Hematopoietic multipotent progenitor cell treated with erythropoietin and hydrocortisone succinate and interleukin-3 and kit ligand, for 4 days (in vitro differentiated cells): Measurements from ENCODE around the gene HPX.

Experiments
- DNase-seq: peaks from one replicate; pipeline ENCODE4 v3.0.0-alpha.2; 2015

The HPX gene

DNA sequence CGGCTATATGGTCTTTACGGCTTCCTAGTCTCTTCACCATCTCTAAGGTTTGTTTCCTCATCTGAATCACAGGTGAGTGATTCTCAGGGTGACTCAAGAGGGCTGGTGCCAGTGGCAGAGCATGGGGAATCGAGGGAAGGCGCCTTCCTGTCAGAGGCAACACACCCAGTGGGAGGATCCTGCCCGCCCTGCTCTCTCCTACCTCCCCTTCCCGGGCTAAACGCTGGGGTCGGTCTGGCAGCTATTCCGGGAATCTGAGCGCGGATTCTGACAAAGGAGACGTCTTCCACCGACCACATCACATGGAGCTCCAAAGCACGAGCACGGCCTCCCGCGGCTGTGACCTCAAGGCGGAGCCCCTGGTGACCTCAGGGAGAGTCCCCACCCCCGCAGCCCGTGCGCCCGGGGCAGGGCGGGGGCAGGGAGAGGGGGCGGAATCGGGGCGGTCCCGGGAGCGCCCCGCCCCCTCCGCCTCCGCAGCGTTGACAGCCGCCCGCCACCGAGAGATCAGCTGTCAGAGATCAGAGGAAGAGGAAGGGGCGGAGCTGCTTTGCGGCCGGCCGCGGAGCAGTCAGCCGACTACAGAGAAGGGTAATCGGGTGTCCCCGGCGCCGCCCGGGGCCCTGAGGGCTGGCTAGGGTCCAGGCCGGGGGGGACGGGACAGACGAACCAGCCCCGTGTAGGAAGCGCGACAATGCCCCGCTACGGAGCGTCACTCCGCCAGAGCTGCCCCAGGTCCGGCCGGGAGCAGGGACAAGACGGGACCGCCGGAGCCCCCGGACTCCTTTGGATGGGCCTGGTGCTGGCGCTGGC is 50.7 kb downstream of the HPX start, which contains the start of gene SMPD1:
Gene SMPD1 (plus strand): TSS at position 570 of the 813 bp plus-strand sequence. CDS start 125 bp downstream, at position 695.
- DNase-seq = peak; percentile 97

DNA sequence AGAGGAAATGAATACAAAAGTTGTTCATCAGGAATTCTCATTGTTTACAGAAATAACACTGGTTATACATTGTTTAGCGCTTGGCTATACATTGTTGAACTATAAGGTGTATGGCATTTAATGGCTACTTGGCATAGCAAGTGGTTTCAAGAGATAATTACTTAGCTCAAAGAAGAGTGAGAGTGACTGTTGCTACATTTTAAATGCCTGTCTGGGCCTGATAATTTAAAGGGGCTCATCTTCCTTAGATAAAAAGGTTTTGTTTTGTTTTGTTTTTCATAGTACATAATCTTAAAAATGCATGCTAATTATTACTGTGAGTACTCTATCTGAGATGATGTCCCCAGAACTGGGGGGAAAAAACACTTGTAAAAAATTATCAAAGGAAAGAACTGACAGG is 52.0 kb downstream of the HPX start:
- peak; percentile 64 for DNase-seq

DNA sequence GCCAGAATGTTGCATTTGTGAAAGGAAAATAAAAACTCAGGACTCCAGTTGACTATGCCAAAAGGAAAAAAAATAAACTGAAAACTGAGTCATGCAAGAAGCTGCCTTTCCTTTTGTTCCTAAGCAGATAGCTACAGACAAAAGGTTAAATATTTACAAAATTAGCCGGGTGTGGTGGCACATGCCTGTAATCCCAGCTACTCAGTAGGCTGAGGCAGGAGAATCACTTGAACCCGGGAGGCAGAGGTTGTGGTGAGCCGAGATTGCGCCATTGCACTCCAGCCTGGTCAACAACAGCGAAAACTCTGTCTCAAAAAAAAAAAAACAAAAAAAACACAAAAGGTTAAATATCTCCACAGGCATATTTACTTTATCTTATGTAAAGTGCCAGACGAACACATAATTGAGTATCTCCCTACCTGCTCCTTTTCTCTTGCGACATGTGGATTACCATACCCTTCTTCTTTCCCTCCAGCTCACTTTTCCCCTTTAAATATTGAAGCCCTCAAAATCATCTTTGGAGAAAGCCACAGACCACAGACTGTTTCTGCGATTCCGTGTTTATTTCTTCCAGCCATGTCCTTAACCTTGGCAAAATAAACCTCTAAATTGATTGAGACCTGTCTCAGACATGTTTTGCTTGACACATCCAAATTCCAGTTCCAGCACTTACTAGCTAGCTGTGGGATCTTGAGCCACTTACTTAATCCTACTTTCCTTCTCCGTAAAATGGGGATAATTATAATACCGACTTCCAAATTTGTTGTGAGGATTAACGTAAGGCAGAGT is 52.8 kb downstream of the HPX start:
- DNase-seq = no peak

DNA sequence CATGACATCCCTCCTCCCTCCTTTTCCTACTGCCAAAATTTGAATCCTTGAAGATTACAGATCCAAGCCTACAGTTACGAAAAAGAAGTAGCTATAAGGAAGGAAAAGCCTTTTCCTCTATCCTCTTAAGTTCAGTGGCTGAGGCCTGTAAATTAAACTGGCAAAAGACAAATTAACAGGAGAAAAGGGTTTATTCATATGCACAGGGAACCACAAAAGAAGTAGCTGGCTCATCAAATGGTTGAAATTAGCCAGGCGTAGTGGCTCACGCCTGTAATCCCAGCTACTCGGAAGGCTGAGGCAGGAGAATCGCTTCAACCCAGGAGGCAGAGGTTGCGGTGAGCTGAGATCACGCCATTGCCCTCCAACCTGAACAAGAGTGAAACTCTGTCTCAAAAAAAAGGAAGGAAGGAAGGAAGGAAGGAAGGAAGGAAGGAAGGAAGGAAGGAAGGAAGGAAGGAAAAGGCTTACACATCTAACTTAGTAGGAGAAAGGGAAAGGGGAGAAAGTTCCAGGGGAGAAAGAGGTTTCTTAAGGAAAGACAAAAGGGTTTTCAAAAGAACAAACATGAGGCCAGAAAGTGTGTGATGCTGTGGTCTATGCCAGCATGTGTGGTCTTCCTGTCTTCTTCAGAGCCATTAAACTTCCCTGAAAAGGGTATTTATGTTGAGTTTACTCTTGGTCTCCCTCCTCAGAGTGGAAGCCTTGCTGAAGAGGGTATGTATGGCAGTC is 55.6 kb downstream of the HPX start:
- no peak for DNase-seq
